Lower leg skin (tissue), 4 donors: ENCODE measurements around the gene FAAH. TPM values are rescaled to one million over a fixed set of nuclear protein-coding genes. Genes with fewer than 3 reads are reported as not detected.
"Not testable (repeated sequence)": the region's sequence is repeated elsewhere in the genome, so short reads cannot be mapped to it uniquely, and the experiment has no call there.

ENCODE experiments used
- DNase-seq, 2 donors: peaks; one replicate each; pipeline ENCODE4 v3.0.0-alpha.2; 2019; ENCODE audit warnings: low spot score in 2 of 2
- H3K4me3 ChIP-seq: fragments of 200-600 bp; sonication (generic); 2 replicates; pipeline ENCODE4 v1.5.1; 2017; ENCODE audit warnings: mild to moderate bottlenecking, low read depth; ENCODE audit not compliant: poor library complexity, severe bottlenecking
- POLR2A ChIP-seq, 2 donors: fragments of 450-650 bp; IDR thresholded peaks; one replicate each; pipeline ENCODE4 v1.6.1; 2016 to 2017; ENCODE audit warnings: antibody characterized with exemption in 2 of 2, mild to moderate bottlenecking in 1 of 2, moderate library complexity in 1 of 2
- WGBS, 2 donors: methylation state at CpG; one replicate each; pipeline ENCODE4 v1.1.5; 2018; 5-methylcytosine and 5-hydroxymethylcytosine counted together
- intact Hi-C: fragments of 100-400 bp; cut with DNase I; formaldehyde crosslinking; loops from one replicate; pipeline ENCODE4 v1.15.0; 2023; ENCODE audit warnings: low total_unique reads
- total RNA-seq, 4 donors: library from RNA; depleted of rRNA; stranded (reverse); fragments of >200 nt; gene quantifications; one replicate each; pipeline ENCODE4 v1.1.0, GENCODE V29; 2016
- TF ChIP-seq, protein P1 (sequence below), 3 donors: fragments of 450-650 bp; IDR thresholded peaks; one replicate each; pipeline ENCODE4 v1.5.1; 2016; ENCODE audit warnings: antibody characterized with exemption in 3 of 3, mild to moderate bottlenecking in 3 of 3, moderate library complexity in 2 of 3

Gene FAAH
- total RNA-seq = 10 to 100 TPM; 26.3 to 30.7 (median 28.4) TPM

DNA sequence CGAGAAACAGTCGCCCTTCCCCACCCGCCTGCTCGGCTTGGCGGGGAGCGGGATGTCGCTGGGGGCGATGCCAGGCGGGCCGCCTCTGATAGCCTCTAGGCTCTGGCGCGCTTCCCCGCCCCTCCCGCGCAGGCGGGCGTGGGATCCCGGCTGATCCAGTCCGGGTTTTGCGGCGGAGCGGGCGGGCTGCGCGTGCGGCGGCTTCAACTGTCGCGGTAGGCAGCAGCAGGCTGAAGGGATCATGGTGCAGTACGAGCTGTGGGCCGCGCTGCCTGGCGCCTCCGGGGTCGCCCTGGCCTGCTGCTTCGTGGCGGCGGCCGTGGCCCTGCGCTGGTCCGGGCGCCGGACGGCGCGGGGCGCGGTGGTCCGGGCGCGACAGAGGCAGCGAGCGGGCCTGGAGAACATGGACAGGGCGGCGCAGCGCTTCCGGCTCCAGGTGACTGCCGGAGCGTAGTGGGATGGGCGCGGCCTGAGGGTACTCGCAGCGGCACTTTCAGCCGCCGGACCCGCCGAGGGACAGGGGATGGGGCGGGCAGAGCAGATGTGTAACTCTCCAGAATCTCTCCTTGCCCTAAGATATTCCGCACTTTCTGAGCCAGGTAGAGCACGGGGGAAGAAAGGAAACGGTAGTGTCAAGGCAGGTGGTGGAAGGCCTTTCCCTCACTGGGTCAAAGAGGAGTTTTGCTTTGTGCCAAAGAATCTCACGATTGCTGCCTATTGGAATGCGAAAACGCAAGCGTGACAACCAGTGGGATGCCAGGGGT lies at the start of gene FAAH:
FAAH (plus strand) TSS at position 210 of the 764 bp plus-strand sequence; CDS start at position 242, 32 bp downstream.
- TF ChIP-seq POLR2A (IDR thresholded peaks at IDR 0.05) = no peak
- TF ChIP-seq, protein P1, sequence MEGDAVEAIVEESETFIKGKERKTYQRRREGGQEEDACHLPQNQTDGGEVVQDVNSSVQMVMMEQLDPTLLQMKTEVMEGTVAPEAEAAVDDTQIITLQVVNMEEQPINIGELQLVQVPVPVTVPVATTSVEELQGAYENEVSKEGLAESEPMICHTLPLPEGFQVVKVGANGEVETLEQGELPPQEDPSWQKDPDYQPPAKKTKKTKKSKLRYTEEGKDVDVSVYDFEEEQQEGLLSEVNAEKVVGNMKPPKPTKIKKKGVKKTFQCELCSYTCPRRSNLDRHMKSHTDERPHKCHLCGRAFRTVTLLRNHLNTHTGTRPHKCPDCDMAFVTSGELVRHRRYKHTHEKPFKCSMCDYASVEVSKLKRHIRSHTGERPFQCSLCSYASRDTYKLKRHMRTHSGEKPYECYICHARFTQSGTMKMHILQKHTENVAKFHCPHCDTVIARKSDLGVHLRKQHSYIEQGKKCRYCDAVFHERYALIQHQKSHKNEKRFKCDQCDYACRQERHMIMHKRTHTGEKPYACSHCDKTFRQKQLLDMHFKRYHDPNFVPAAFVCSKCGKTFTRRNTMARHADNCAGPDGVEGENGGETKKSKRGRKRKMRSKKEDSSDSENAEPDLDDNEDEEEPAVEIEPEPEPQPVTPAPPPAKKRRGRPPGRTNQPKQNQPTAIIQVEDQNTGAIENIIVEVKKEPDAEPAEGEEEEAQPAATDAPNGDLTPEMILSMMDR (IDR thresholded peaks at IDR 0.05) = no peak
- intact Hi-C loops = no loop called here
- DNase-seq = peak in 1 of 2 donors; percentile 92
- H3K4me3 ChIP-seq = peak within 1 kb of the TSS; percentile 35
- WGBS, 2 donors = 2% methylated on average over 39 to 49 of the region's 75 CpGs

DNA sequence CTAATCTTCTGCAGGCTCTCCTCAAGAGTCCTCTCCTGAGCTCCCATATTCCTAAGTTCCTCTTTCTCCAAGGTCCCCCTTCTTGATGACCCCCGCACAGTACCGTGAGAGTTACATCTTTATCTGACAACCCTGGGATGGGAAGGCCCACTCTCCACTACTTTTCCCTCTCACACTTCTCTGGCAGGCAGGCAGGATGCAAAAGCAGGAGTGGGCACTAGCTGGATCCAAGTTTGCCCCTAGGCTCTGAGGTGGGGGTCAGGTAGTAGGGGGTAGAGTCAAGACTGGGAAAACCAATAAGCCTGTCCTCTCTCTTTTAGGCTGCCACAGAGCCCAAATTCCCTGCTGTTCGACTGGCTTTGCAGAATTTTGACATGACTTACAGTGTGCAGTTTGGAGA lies 49.6 kb upstream of the FAAH start:
- no peak for DNase-seq
- TF ChIP-seq, protein P1 (IDR thresholded peaks at IDR 0.05) = no peak
- no peak for TF ChIP-seq POLR2A (IDR thresholded peaks at IDR 0.05)
- H3K4me3 ChIP-seq = no peak overlapping the region
- WGBS, 2 donors = 85 to 89% methylated on average over 3 of the region's 3 CpGs
- intact Hi-C loops = no loop called here

DNA sequence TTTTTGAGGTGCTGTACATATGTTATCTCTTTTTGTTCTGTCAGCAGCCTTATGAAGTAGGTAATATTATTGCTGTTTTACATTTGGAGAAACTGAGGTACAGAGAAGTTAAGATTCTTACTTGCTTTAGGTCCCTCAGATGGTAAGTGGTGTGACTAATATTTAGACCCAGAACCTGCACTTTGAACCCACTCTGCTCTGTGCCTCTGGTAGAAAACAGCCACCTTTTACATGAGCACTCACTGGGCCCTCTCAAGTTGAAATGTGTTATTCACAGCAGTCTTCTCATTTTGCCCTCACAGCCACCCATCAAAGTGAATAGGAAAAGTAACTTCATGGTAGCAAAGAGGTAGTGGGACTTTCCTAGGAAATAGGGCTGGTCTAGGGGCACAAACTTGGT lies 48.8 kb upstream of the FAAH start:
- DNase-seq = no peak
- TF ChIP-seq POLR2A (IDR thresholded peaks at IDR 0.05) = no peak
- TF ChIP-seq, protein P1 (IDR thresholded peaks at IDR 0.05) = no peak
- H3K4me3 ChIP-seq = no peak overlapping the region
- intact Hi-C loops = no loop called here

DNA sequence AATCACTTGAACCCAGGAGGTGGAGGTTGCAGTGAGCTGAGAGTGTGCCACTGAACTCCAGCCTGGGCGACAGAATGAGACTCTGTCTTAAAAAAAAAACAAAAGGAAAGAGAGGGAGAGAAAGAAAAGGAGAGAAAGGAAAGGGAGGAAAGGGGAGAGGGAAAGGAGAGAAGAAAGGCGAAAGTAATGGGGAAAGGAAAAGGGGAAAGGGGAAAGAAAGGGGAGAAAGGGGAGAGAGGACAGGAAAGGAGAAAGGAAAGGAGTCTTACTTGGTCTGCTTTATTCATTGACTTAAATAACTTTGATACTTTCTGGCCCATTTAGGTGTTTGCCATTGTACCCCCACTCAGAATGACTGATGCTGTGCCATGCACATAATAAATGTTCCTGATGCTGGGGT lies 41.8 kb upstream of the FAAH start:
- intact Hi-C loops = no loop called here
- WGBS, 2 donors = 94 to 97% methylated on average over 2 of the region's 2 CpGs
- no peak overlapping the region for H3K4me3 ChIP-seq
- DNase-seq = no peak
- TF ChIP-seq POLR2A (IDR thresholded peaks at IDR 0.05) = no peak
- TF ChIP-seq, protein P1 (IDR thresholded peaks at IDR 0.05) = no peak

DNA sequence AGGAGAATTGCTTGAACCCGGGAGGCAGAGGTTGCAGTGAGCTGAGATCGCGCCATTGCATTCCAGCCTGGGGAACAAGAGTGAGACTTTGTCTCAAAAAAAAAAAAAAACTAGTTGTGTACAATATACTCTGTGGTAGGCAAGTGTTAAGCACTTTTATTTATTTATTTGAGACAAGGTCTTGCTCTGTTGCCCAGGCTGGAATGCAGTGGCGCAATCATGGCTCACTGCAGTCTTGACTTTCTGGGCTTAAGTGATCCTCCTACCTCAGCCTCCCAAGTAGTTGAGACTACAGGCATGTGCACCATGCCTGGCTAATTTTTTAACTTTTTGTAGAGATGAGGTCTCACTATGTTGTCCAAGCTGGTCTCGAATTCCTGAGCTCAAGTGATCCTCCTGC lies 38.2 kb upstream of the FAAH start:
- WGBS, 2 donors = 88 to 99% methylated on average over 5 of the region's 5 CpGs
- DNase-seq, H3K4me3 ChIP-seq, intact Hi-C loops: not testable (repeated sequence)

DNA sequence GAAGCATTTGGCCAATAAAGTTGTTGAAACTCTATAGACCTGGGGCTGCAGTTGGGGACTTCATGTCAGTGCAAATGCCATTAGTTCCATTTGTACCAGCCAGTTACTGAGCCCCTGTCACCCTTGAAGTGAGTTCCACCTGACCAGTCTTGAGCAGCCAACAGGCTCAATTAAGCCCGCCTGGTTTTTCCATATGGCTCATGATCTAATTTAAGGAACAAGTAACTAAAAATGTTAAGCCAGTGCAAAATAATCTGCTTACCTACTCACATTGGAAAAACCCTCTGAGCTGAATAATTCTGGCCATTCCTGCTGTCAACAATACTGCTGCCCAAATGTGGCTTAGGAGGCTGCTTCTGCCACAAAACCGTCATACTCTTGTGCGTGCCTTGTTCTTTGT lies 32.0 kb upstream of the FAAH start:
- no peak for DNase-seq
- no peak overlapping the region for H3K4me3 ChIP-seq
- WGBS, 2 donors = 84 to 88% methylated on average over 3 of the region's 3 CpGs
- intact Hi-C loops = no loop called here
- TF ChIP-seq, protein P1 (IDR thresholded peaks at IDR 0.05) = no peak
- no peak for TF ChIP-seq POLR2A (IDR thresholded peaks at IDR 0.05)
